Measurements from ENCODE around the gene KIAA1217.
"Not testable (repeated sequence)": the region's sequence is repeated elsewhere in the genome, so short reads cannot be mapped to it uniquely, and the experiment has no call there.

Gene KIAA1217

GRCh38 chr10:24318517-24318916 lies 109.6 kb downstream of the KIAA1217 start:
- no peak for DNase-seq (ENCODE audit: low read depth in 1 of 2, low spot score in 1 of 2)
- no peak for TF ChIP-seq JUND (IDR thresholded peaks at IDR 0.05; ENCODE audit: low read depth)
- in situ Hi-C loops (cut with HindIII; ENCODE audit: low pct_unique_long_range_greater_than_20kb, low sequenced_read_pairs): no loop called here

GRCh38 chr10:24320373-24320772 lies 111.4 kb downstream of the KIAA1217 start:
- DNase-seq (ENCODE audit: low read depth in 1 of 2, low spot score in 1 of 2): no peak

GRCh38 chr10:24324651-24325050 lies 115.7 kb downstream of the KIAA1217 start:
- no peak for TF ChIP-seq JUND (IDR thresholded peaks at IDR 0.05; ENCODE audit: low read depth)
- in situ Hi-C loops (cut with HindIII; ENCODE audit: low pct_unique_long_range_greater_than_20kb, low sequenced_read_pairs): no loop called here

More at GRCh38 chr10:24320373-24320772, 111.4 kb downstream of the KIAA1217 start:
- in situ Hi-C loops (cut with HindIII; ENCODE audit: low pct_unique_long_range_greater_than_20kb, low sequenced_read_pairs): no loop called here
- TF ChIP-seq JUND (IDR thresholded peaks at IDR 0.05; ENCODE audit: low read depth): no peak

GRCh38 chr10:24331457-24331856 lies 122.5 kb downstream of the KIAA1217 start:
- in situ Hi-C loops (cut with HindIII; ENCODE audit: low pct_unique_long_range_greater_than_20kb, low sequenced_read_pairs): no loop called here
- DNase-seq (ENCODE audit: low read depth in 1 of 2, low spot score in 1 of 2): peak; percentile 28 to 88

More at GRCh38 chr10:24324651-24325050, 115.7 kb downstream of the KIAA1217 start:
- DNase-seq (ENCODE audit: low read depth in 1 of 2, low spot score in 1 of 2): no peak

GRCh38 chr10:24333736-24334135 lies 124.8 kb downstream of the KIAA1217 start:
- TF ChIP-seq JUND (IDR thresholded peaks at IDR 0.05; ENCODE audit: low read depth): no peak

More at GRCh38 chr10:24331457-24331856, 122.5 kb downstream of the KIAA1217 start:
- TF ChIP-seq JUND (IDR thresholded peaks at IDR 0.05; ENCODE audit: low read depth): no peak

GRCh38 chr10:24334279-24334939 lies 125.5 kb downstream of the KIAA1217 start:
- TF ChIP-seq JUND (IDR thresholded peaks at IDR 0.05; ENCODE audit: low read depth): no peak

More at GRCh38 chr10:24333736-24334135, 124.8 kb downstream of the KIAA1217 start:
- in situ Hi-C loops (cut with HindIII; ENCODE audit: low pct_unique_long_range_greater_than_20kb, low sequenced_read_pairs): no loop called here
- DNase-seq (ENCODE audit: low read depth in 1 of 2, low spot score in 1 of 2): no peak

GRCh38 chr10:24337723-24338122 lies 128.8 kb downstream of the KIAA1217 start:
- in situ Hi-C loops (cut with HindIII; ENCODE audit: low pct_unique_long_range_greater_than_20kb, low sequenced_read_pairs); DNase-seq (ENCODE audit: low read depth in 1 of 2, low spot score in 1 of 2): not testable (repeated sequence)

More at GRCh38 chr10:24334279-24334939, 125.5 kb downstream of the KIAA1217 start:
- in situ Hi-C loops (cut with HindIII; ENCODE audit: low pct_unique_long_range_greater_than_20kb, low sequenced_read_pairs): no loop called here
- no peak for DNase-seq (ENCODE audit: low read depth in 1 of 2, low spot score in 1 of 2)

- no peak for DNase-seq (ENCODE audit: low read depth in 1 of 2, low spot score in 1 of 2)
- no peak for TF ChIP-seq JUND (IDR thresholded peaks at IDR 0.05; ENCODE audit: low read depth)
- in situ Hi-C loops (cut with HindIII; ENCODE audit: low pct_unique_long_range_greater_than_20kb, low sequenced_read_pairs): no loop called here
Observed at GRCh38 chr10:24339387-24339786, 130.4 kb downstream of the KIAA1217 start.

GRCh38 chr10:24340446-24340845 lies 131.5 kb downstream of the KIAA1217 start:
- DNase-seq (ENCODE audit: low read depth in 1 of 2, low spot score in 1 of 2): no peak
- no peak for TF ChIP-seq JUND (IDR thresholded peaks at IDR 0.05; ENCODE audit: low read depth)
- in situ Hi-C loops (cut with HindIII; ENCODE audit: low pct_unique_long_range_greater_than_20kb, low sequenced_read_pairs): no loop called here

GRCh38 chr10:24340883-24341282 lies 131.9 kb downstream of the KIAA1217 start:
- in situ Hi-C loops (cut with HindIII; ENCODE audit: low pct_unique_long_range_greater_than_20kb, low sequenced_read_pairs): no loop called here
- no peak for DNase-seq (ENCODE audit: low read depth in 1 of 2, low spot score in 1 of 2)
- TF ChIP-seq JUND (IDR thresholded peaks at IDR 0.05; ENCODE audit: low read depth): no peak

- in situ Hi-C loops (cut with HindIII; ENCODE audit: low pct_unique_long_range_greater_than_20kb, low sequenced_read_pairs): no loop called here
- DNase-seq (ENCODE audit: low read depth in 1 of 2, low spot score in 1 of 2): no peak
- TF ChIP-seq JUND (IDR thresholded peaks at IDR 0.05; ENCODE audit: low read depth): no peak
Observed at GRCh38 chr10:24341371-24341770, 132.4 kb downstream of the KIAA1217 start.

GRCh38 chr10:24341897-24342296 lies 133.0 kb downstream of the KIAA1217 start:
- no peak for TF ChIP-seq JUND (IDR thresholded peaks at IDR 0.05; ENCODE audit: low read depth)
- in situ Hi-C loops (cut with HindIII; ENCODE audit: low pct_unique_long_range_greater_than_20kb, low sequenced_read_pairs): no loop called here
- no peak for DNase-seq (ENCODE audit: low read depth in 1 of 2, low spot score in 1 of 2)

- in situ Hi-C loops (cut with HindIII; ENCODE audit: low pct_unique_long_range_greater_than_20kb, low sequenced_read_pairs): no loop called here
- TF ChIP-seq JUND (IDR thresholded peaks at IDR 0.05; ENCODE audit: low read depth): no peak
- DNase-seq (ENCODE audit: low read depth in 1 of 2, low spot score in 1 of 2): peak in 1 of 2 experiments; percentile 19
Observed at GRCh38 chr10:24343686-24344085, 134.7 kb downstream of the KIAA1217 start.

GRCh38 chr10:24344279-24344678 lies 135.3 kb downstream of the KIAA1217 start:
- peak; percentile 51; the same call in 1 of the 2 replicates for TF ChIP-seq JUND (IDR thresholded peaks at IDR 0.05; ENCODE audit: low read depth)
- in situ Hi-C loops (cut with HindIII; ENCODE audit: low pct_unique_long_range_greater_than_20kb, low sequenced_read_pairs): no loop called here
- DNase-seq (ENCODE audit: low read depth in 1 of 2, low spot score in 1 of 2): peak; percentile 9 to 89
